ENCODE data around the gene PHIP.

DNA sequence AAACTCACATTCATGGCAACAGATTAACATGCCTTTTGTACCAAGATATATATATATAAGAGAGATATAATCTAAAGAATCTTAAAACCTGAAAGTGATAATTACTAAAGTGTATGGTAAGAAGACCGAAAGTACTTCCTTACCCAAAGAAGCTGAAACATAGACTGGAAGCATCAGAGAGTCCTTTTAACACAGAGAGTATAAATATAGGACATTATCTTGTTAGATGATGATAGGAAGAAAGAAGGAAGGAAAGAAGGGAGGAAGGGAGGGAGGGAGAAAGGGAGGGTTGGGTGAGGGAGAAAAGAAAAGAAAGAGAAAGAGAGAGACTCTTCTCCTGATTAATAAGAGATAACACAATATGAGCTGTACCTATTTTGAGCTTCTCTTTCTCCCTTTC, 68.2 kb downstream of the PHIP start:
- TF ChIP-seq POLR2AphosphoS5 (IDR thresholded peaks at IDR 0.05) (no peak), POLR2A (IDR thresholded peaks at IDR 0.05) (no peak)

Data from suprapubic skin (tissue), 4 donors.